Trophoblast cell (in vitro differentiated cells and primary cell): Measurements from ENCODE around the gene VILL.

Experiments
- DNase-seq, 2 donors: peaks; one replicate each; pipeline ENCODE4 v3.0.0-alpha.2; 2016
- H2AFZ ChIP-seq: 2 replicates; pipeline ENCODE4 v1.6.1; 2013; ENCODE audit warnings: low read length, moderate library complexity, mild to moderate bottlenecking; ENCODE audit not compliant: insufficient read depth, poor library complexity
- H2AK5ac ChIP-seq: 2 replicates; pipeline ENCODE4 v1.6.1; 2013; ENCODE audit warnings: mild to moderate bottlenecking, low read length
- H2BK120ac ChIP-seq: 2 replicates; pipeline ENCODE4 v1.6.1; 2013; ENCODE audit warnings: low read length, mild to moderate bottlenecking, moderate library complexity; ENCODE audit not compliant: insufficient read depth, poor library complexity
- H2BK12ac ChIP-seq: 2 replicates; pipeline ENCODE4 v1.6.1; 2013; ENCODE audit warnings: mild to moderate bottlenecking, low read length, moderate library complexity
- H2BK5ac ChIP-seq: 2 replicates; pipeline ENCODE4 v1.6.1; 2013; ENCODE audit warnings: low read length, low read depth, moderate library complexity, mild to moderate bottlenecking; ENCODE audit not compliant: poor library complexity
- H3K14ac ChIP-seq: 2 replicates; pipeline ENCODE4 v1.6.1; 2013; ENCODE audit warnings: mild to moderate bottlenecking, low read length
- H3K18ac ChIP-seq: 2 replicates; pipeline ENCODE4 v1.6.1; 2013; ENCODE audit warnings: mild to moderate bottlenecking, low read length
- H3K23ac ChIP-seq: 2 replicates; pipeline ENCODE4 v1.6.1; 2013; ENCODE audit warnings: low read length
- H3K27ac ChIP-seq: 2 replicates; pipeline ENCODE4 v1.5.1; 2013; ENCODE audit warnings: low read depth, mild to moderate bottlenecking, inconsistent platforms, low read length, moderate library complexity
- H3K27me3 ChIP-seq: 2 replicates; pipeline ENCODE4 v1.6.1; 2013; ENCODE audit warnings: inconsistent platforms, mild to moderate bottlenecking, low read length, moderate library complexity; ENCODE audit not compliant: insufficient read depth
- H3K36me3 ChIP-seq, 2 experiments: 1 replicate in 1 of 2; 2 replicates in 1 of 2; pipeline ENCODE4 v1.6.1; 2013; ENCODE audit warnings: low read length in 2 of 2, mild to moderate bottlenecking in 2 of 2, moderate library complexity in 1 of 2; ENCODE audit not compliant: insufficient read depth in 2 of 2, control insufficient read depth in 1 of 2
- H3K4ac ChIP-seq: 2 replicates; pipeline ENCODE4 v1.6.1; 2013; ENCODE audit warnings: low read depth, mild to moderate bottlenecking, low read length, moderate library complexity
- H3K4me1 ChIP-seq, 2 experiments: 1 replicate in 1 of 2; 2 replicates in 1 of 2; pipeline ENCODE4 v1.6.1; 2013; ENCODE audit warnings: low read length in 2 of 2, mild to moderate bottlenecking in 2 of 2, moderate library complexity in 1 of 2; ENCODE audit not compliant: insufficient read depth in 2 of 2, control insufficient read depth in 1 of 2
- H3K4me2 ChIP-seq: 2 replicates; pipeline ENCODE4 v1.6.1; 2013; ENCODE audit warnings: inconsistent platforms, mild to moderate bottlenecking, low read length, moderate library complexity
- H3K4me3 ChIP-seq: 2 replicates; pipeline ENCODE4 v1.5.1; 2013; ENCODE audit warnings: mild to moderate bottlenecking, low read depth, low read length, inconsistent platforms
- H3K79me1 ChIP-seq: one replicate; pipeline ENCODE4 v1.6.1; 2013; ENCODE audit warnings: low read length
- H3K79me2 ChIP-seq: 2 replicates; pipeline ENCODE4 v1.6.1; 2013; ENCODE audit warnings: low read length, mild to moderate bottlenecking; ENCODE audit not compliant: control insufficient read depth, insufficient read depth, poor library complexity
- H3K9ac ChIP-seq: 2 replicates; pipeline ENCODE4 v1.6.1; 2013; ENCODE audit warnings: mild to moderate bottlenecking, low read length
- H3K9me3 ChIP-seq: 2 replicates; pipeline ENCODE4 v1.6.1; 2013; ENCODE audit warnings: low read depth, mild to moderate bottlenecking, control low read depth, inconsistent platforms, low read length; ENCODE audit not compliant: insufficient read depth
- H4K12ac ChIP-seq: 2 replicates; pipeline ENCODE4 v1.6.1; 2013; ENCODE audit warnings: low read depth, mild to moderate bottlenecking, low read length, moderate library complexity
- H4K8ac ChIP-seq: 2 replicates; pipeline ENCODE4 v1.6.1; 2013; ENCODE audit warnings: low read depth, mild to moderate bottlenecking, low read length, moderate library complexity
- H4K91ac ChIP-seq: one replicate; pipeline ENCODE4 v1.6.1; 2013; ENCODE audit warnings: low read depth, mild to moderate bottlenecking, low read length, moderate library complexity
- WGBS: extraction: QIAGEN DNeasy Blood & Tissue Kit; methylation state at CpG from one replicate; pipeline ENCODE4 v1.1.7; 2013; ENCODE audit warnings: missing lambda C conversion rate; ENCODE audit not compliant: insufficient read length, insufficient coverage; ENCODE audit errors: extremely low coverage; 5-methylcytosine and 5-hydroxymethylcytosine counted together

Gene VILL

GRCh38 chr3:38015485-38015884 is 24.9 kb downstream of the VILL start:
- Histone ChIP-seq H3K79me1 (no peaks in the 10 kb centered on the region), H2BK5ac (no peak overlapping the region), H3K4me2 (no peak overlapping the region), H2AK5ac (no peak overlapping the region), H2BK120ac (no peak overlapping the region), H3K36me3 (peaks cover 10 to 12% of the 10 kb centered on the region in 2 experiments), H3K9ac (no peak overlapping the region), H3K79me2 (no peaks in the 10 kb centered on the region), H4K91ac (no peak overlapping the region), H3K14ac (no peak overlapping the region), H3K4ac (no peak overlapping the region), H3K23ac (no peak overlapping the region), H3K9me3 (no peaks in the 10 kb centered on the region), H3K27me3 (no peaks in the 10 kb centered on the region), H2BK12ac (no peak overlapping the region), H4K8ac (no peak overlapping the region), H3K4me1 (peaks cover 6% of the 10 kb centered on the region in 2 experiments), H3K18ac (no peak overlapping the region), H2AFZ (no peak overlapping the region), H3K27ac (no peak overlapping the region), H4K12ac (no peak overlapping the region), H3K4me3 (no peak overlapping the region)
- DNase-seq, result no peak
- WGBS, result no CpG with 5 or more reads among the region's 3 CpGs

DNA sequence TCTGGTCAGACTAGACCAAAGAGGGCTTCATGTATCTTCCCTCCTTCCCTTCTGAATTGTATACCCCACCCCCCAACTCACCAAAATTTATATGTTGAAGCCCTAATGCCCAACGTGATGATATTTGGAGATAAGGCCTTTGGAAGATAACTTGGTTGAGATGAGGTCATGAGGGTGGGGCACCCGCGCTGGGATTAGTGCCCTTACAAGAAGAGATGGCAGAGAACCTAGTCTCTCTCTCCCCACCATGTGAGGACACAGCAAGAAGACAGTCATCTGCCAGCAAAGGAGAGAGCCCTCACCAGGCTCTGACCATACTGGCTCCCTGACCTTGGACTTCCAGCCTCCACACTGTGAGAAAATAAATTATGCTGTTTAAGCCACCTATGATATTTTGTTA is 25.4 kb downstream of the VILL start:
- Histone ChIP-seq H3K4me1 (peaks cover 6% of the 10 kb centered on the region in 2 experiments), H2BK120ac (no peak overlapping the region), H3K9ac (no peak overlapping the region), H3K23ac (no peak overlapping the region), H3K4me2 (no peak overlapping the region), H3K36me3 (peaks cover 10 to 12% of the 10 kb centered on the region in 2 experiments), H3K27me3 (no peaks in the 10 kb centered on the region), H2BK5ac (no peak overlapping the region), H4K91ac (no peak overlapping the region), H3K79me2 (no peaks in the 10 kb centered on the region), H2AK5ac (no peak overlapping the region), H3K9me3 (no peaks in the 10 kb centered on the region), H4K8ac (no peak overlapping the region), H3K79me1 (no peaks in the 10 kb centered on the region), H3K14ac (no peak overlapping the region), H2BK12ac (no peak overlapping the region), H3K4me3 (no peak overlapping the region), H2AFZ (no peak overlapping the region), H4K12ac (no peak overlapping the region), H3K27ac (no peak overlapping the region), H3K18ac (no peak overlapping the region), H3K4ac (no peak overlapping the region)
- WGBS, result no CpG with 5 or more reads among the region's 3 CpGs
- DNase-seq, result no peak

DNA sequence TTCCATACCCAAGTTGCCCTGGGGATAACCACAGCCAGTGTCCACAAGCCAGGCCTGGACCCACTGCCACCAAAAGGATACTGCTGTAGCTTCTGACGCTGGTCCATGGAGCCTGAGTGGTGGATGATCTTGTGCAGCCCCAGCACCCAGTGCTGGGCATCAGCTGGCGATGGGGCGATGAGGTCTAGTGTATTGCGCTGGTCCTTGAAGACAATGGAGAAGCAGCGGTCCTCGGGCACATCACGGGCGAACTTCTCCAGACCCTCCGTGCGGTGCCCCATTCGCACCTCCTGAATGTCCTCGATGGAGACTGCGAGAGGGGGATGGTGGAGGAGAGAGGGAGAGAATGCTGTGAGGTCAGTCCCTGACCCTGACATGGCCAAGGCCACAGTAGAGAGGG is 25.8 kb downstream of the VILL start:
- no peak overlapping the region for H3K4me2 ChIP-seq
- no peak overlapping the region for H4K8ac ChIP-seq
- no peaks in the 10 kb centered on the region for H3K9me3 ChIP-seq
- no peak overlapping the region for H3K4me3 ChIP-seq
- H3K27ac ChIP-seq, result no peak overlapping the region
- peaks cover 10 to 12% of the 10 kb centered on the region in 2 experiments for H3K36me3 ChIP-seq
- H3K18ac ChIP-seq, result no peak overlapping the region
- no peak overlapping the region for H3K23ac ChIP-seq
- H3K4me1 ChIP-seq, result peaks cover 6% of the 10 kb centered on the region in 2 experiments
- no peak overlapping the region for H2BK12ac ChIP-seq
- no peak overlapping the region for H4K12ac ChIP-seq
- H4K91ac ChIP-seq, result no peak overlapping the region
- H3K27me3 ChIP-seq, result no peaks in the 10 kb centered on the region
- H3K79me1 ChIP-seq, result no peaks in the 10 kb centered on the region
- H3K9ac ChIP-seq, result no peak overlapping the region
- H3K4ac ChIP-seq, result no peak overlapping the region
- no peak overlapping the region for H2AFZ ChIP-seq
- H2BK5ac ChIP-seq, result no peak overlapping the region
- H3K14ac ChIP-seq, result no peak overlapping the region
- no peaks in the 10 kb centered on the region for H3K79me2 ChIP-seq
- H2BK120ac ChIP-seq, result no peak overlapping the region
- whole genome bisulfite sequencing, result no CpG with 5 or more reads among the region's 13 CpGs
- H2AK5ac ChIP-seq, result no peak overlapping the region
- DNase-seq, result no peak

GRCh38 chr3:38016847-38017444 is 26.4 kb downstream of the VILL start:
- H3K9ac ChIP-seq, result no peak overlapping the region
- no peak overlapping the region for H3K4ac ChIP-seq
- H2BK5ac ChIP-seq, result no peak overlapping the region
- H4K91ac ChIP-seq, result no peak overlapping the region
- H2BK120ac ChIP-seq, result no peak overlapping the region
- H3K4me1 ChIP-seq, result peaks cover 6% of the 10 kb centered on the region in 2 experiments
- H3K4me2 ChIP-seq, result no peak overlapping the region
- peaks cover 10 to 12% of the 10 kb centered on the region in 2 experiments for H3K36me3 ChIP-seq
- WGBS, result no CpG with 5 or more reads among the region's 6 CpGs
- no peaks in the 10 kb centered on the region for H3K79me1 ChIP-seq
- no peak overlapping the region for H2BK12ac ChIP-seq
- no peak overlapping the region for H3K18ac ChIP-seq
- no peaks in the 10 kb centered on the region for H3K79me2 ChIP-seq
- H3K9me3 ChIP-seq, result no peaks in the 10 kb centered on the region
- H4K8ac ChIP-seq, result no peak overlapping the region
- no peak for DNase-seq
- H2AFZ ChIP-seq, result no peak overlapping the region
- no peaks in the 10 kb centered on the region for H3K27me3 ChIP-seq
- H3K27ac ChIP-seq, result no peak overlapping the region
- no peak overlapping the region for H3K14ac ChIP-seq
- no peak overlapping the region for H2AK5ac ChIP-seq
- no peak overlapping the region for H3K23ac ChIP-seq
- no peak overlapping the region for H4K12ac ChIP-seq
- H3K4me3 ChIP-seq, result no peak overlapping the region
